Eye (tissue), 1 donor: Measurements from ENCODE around the gene OR2F2.

Source experiments
- DNase-seq: peaks from one replicate; pipeline ENCODE4 v3.0.0-alpha.2; 2015

The OR2F2 gene

DNA sequence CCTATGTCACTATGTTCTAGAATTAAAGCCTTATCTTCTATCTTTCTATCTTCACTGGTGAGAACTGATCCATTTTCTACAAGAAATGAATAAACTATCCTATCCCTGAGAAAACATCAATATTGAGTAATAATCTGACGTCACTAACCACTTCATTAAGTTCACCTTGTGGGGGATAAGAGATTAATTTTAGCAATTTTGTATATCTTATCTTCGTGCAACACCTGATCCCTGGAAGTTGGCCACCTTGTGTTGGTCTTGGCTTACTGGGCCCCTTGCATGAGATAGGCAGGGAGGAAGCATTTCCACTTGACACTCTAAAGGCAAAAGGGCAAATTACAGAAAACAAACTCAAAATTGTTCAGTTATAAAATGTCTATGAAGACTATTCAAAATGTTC lies 45.0 kb downstream of the OR2F2 start:
- no peak for DNase-seq

DNA sequence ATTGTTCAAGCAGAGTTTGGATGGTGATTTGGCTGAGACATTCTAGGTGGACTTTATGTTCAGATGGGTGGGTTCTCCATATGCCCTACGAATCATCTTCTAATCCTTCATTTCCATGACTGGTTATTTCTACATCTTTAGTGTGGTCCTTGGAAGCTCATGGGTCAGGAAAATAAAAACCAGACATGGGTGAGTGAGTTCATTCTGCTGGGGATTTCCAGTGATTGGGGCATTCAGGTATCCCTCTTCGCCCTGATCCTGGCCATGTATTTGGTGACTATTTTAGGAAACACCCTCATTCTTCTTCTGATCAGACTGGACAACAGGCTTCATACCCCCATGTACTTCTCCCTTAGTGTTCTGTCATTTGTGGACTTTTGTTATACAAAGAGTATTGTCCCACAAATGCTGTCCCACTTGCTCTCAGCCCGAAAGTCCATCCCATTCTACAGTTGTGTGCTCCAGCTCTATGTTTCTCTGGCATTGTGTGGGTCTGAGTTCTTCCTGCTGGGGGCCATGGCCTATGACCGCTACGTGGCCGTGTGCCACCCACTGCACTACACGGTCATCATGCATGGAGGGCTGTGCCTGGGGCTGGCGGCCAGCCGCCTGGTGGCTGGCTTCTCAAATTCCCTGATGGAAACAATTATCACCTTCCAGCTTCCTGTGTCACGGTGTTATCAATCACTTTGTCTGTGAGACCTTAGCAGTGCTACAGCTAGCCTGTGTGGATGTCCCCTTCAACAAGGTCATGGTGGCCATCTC lies 45.9 kb downstream of the OR2F2 start:
- DNase-seq: no peak

DNA sequence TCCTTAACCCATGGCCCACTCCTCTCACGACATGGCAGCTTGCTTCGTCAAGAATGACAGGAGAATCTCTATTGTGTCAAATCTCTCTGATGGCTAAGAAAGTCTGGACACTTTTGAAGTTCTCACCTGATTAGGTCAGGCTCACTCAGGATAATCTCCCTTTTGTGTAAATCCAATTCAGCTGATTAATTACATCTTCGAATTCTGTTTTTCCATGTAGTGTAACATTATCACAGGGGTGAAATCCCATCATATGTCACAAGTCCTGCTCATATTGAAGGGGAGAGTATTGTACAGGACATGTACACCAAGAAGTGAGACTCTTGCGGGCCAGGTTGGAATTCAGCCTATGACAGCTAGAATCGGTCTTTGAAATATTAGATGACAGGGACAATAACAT lies 48.9 kb downstream of the OR2F2 start:
- DNase-seq: no peak
